HepG2 (cell line): Measurements from ENCODE around the gene ZFAND3. TPM values are rescaled to one million over a fixed set of nuclear protein-coding genes. Genes with fewer than 3 reads are reported as not detected.

Experiments
- ARNT2 ChIP-seq: sonication (generic); formaldehyde crosslinking; IDR thresholded peaks from 2 replicates; pipeline ENCODE4 v1.8.0; 2022; ENCODE audit warnings: mild to moderate bottlenecking, low read depth, missing genetic modification reagents, moderate library complexity
- BRCA1 ChIP-seq: sonication (generic); formaldehyde crosslinking; IDR thresholded peaks from 2 replicates; pipeline ENCODE4 v1.4.0; 2020; ENCODE audit warnings: missing genetic modification reagents
- CHD4 ChIP-seq: fragments of 200-600 bp; sonication (generic); IDR thresholded peaks from 2 replicates; pipeline ENCODE4 v1.7.0; 2017; ENCODE audit warnings: mild to moderate bottlenecking, low read length, borderline replicate concordance
- HMG20B ChIP-seq: conservative IDR thresholded peaks from 2 replicates; pipeline ENCODE4 v1.6.1; 2016; ENCODE audit warnings: missing genetic modification reagents, missing compliant biosample characterization
- HMGXB4 ChIP-seq, 2 experiments: sonication (generic) in 1 of 2; formaldehyde crosslinking in 1 of 2; IDR thresholded peaks; 2 replicates each; pipeline versions ENCODE4 v1.4.0 to v1.6.1; 2018 to 2020; ENCODE audit warnings: missing genetic modification reagents in 2 of 2, borderline replicate concordance in 1 of 2, low read depth in 1 of 2, mild to moderate bottlenecking in 1 of 2, missing biosample characterization in 1 of 2
- KDM1A ChIP-seq: IDR thresholded peaks from 2 replicates; pipeline ENCODE4 v1.6.1; 2016; ENCODE audit warnings: missing compliant biosample characterization
- KDM5A ChIP-seq: fragments of 200-600 bp; sonication (generic); IDR thresholded peaks from 2 replicates; pipeline ENCODE4 v1.7.0; 2018; ENCODE audit warnings: antibody characterized with exemption, mild to moderate bottlenecking, low read length, borderline replicate concordance
- KMT2B ChIP-seq: IDR thresholded peaks from 2 replicates; pipeline ENCODE4 v1.6.1; 2016; ENCODE audit warnings: missing genetic modification reagents, missing compliant biosample characterization
- RXRA ChIP-seq: sonication (generic); formaldehyde crosslinking; IDR thresholded peaks from 2 replicates; pipeline ENCODE4 v1.5.1; 2020; ENCODE audit warnings: missing genetic modification reagents
- SIX4 ChIP-seq: sonication (generic); formaldehyde crosslinking; IDR thresholded peaks from 2 replicates; pipeline ENCODE4 v1.4.0; 2020; ENCODE audit warnings: missing genetic modification reagents
- SNAPC2 ChIP-seq: sonication (generic); formaldehyde crosslinking; IDR thresholded peaks from 2 replicates; pipeline ENCODE4 v1.8.1; 2022; ENCODE audit warnings: mild to moderate bottlenecking, missing genetic modification reagents
- SRF ChIP-seq: IDR thresholded peaks from 2 replicates; pipeline ENCODE4 v1.6.1; 2011; ENCODE audit warnings: mild to moderate bottlenecking, low read depth, low read length, moderate library complexity
- ZNF101 ChIP-seq: sonication (generic); formaldehyde crosslinking; IDR thresholded peaks from 2 replicates; pipeline ENCODE4 v1.4.0; 2020; ENCODE audit warnings: mild to moderate bottlenecking, low read depth, missing genetic modification reagents, borderline replicate concordance
- ZNF720 ChIP-seq: sonication (generic); formaldehyde crosslinking; IDR thresholded peaks from 2 replicates; pipeline ENCODE4 v1.4.0; 2020; ENCODE audit warnings: missing genetic modification reagents
- polyA plus RNA-seq, 8 experiments: library from polyadenylated mRNA; depleted of rRNA in 3 of 8; stranded (reverse) in 7 of 8; unstranded in 1 of 8; fragments of >200 nt; fragmentation: Illumina TruSeq in 4 of 8; extraction: Trizol in 4 of 8; gene quantifications; 2 replicates each; pipeline versions ENCODE4 v1.2.1 to v1.2.3, GENCODE V29; 2011 to 2016; ENCODE audit warnings: low read depth in 4 of 8, missing spikeins in 1 of 8, mixed read lengths in 1 of 8; ENCODE audit not compliant: insufficient read depth in 1 of 8
- total RNA-seq, 5 experiments: library from RNA; depleted of rRNA; stranded (reverse); fragments of >200 nt; fragmentation: Illumina TruSeq; extraction: Trizol; gene quantifications; 2 replicates each; pipeline ENCODE4 v1.2.3, GENCODE V29; 2016; ENCODE audit warnings: low read depth in 1 of 5
- TF ChIP-seq, protein P1 (sequence below): IDR thresholded peaks from 2 replicates; pipeline ENCODE4 v1.6.1; 2016; ENCODE audit warnings: missing compliant biosample characterization, missing genetic modification reagents, borderline replicate concordance
- TF ChIP-seq, protein P2 (sequence below): IDR thresholded peaks from 2 replicates; pipeline ENCODE4 v1.6.1; 2016; ENCODE audit warnings: low read depth
- TF ChIP-seq, protein P3 (sequence below): sonication (generic); formaldehyde crosslinking; IDR thresholded peaks from 2 replicates; pipeline ENCODE4 v1.5.1; 2020; ENCODE audit warnings: mild to moderate bottlenecking, missing genetic modification reagents, moderate library complexity

ZFAND3 gene
- total and polyA plus RNA-seq, 2 of the 13 experiments (the other 11 are each of a cell fraction or from before 2014, with no cell fraction given): 16.4 to 17.1 TPM

DNA sequence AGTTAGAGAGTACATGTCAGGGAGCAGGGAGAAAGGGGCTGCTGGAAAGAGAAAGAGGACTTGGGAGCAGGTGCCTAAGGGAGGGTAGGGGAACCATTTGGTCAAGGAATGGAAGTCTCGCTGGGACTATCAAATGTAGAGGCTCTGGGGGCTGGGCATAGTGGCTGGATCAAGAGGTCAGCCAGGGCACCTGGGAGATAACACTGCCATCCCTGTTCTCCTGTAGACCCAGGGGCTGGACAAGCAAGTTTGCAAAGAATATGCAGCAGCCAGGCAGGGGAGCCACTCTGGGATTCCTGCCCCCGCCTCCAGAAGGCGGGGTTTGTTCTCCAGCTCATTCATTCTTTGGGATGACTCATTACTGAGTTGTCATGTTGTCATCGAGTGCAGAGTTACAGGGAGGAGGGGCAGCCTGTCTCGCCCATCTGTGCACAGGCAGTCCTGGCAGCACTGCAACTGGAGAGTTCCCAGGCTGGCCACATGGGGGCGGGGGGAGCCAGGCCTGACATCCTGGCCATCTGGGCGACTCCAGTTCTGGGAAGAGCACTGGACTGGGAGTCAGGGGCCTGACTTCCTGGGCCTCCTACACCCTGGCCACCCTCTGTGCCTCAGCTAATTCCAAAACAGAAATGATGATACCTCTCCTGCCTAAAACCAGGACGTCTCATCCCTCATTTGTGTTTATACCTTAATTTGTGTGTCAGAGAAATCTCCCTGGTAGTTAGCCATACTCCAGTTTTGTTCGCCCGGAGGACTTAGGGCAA, 28.2 kb upstream of the ZFAND3 start (continued):
- peak; percentile 79 to 95; a peak in 3 of 4 replicates for TF ChIP-seq HMGXB4 (CRISPR knock-in tag; IDR thresholded peaks at IDR 0.05; ENCODE audit: borderline replicate concordance in 1 of 2, low read depth in 1 of 2)
- TF ChIP-seq, protein P1, sequence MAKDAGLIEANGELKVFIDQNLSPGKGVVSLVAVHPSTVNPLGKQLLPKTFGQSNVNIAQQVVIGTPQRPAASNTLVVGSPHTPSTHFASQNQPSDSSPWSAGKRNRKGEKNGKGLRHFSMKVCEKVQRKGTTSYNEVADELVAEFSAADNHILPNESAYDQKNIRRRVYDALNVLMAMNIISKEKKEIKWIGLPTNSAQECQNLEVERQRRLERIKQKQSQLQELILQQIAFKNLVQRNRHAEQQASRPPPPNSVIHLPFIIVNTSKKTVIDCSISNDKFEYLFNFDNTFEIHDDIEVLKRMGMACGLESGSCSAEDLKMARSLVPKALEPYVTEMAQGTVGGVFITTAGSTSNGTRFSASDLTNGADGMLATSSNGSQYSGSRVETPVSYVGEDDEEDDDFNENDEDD (CRISPR knock-in tag): peak; percentile 32; the same call in 1 of the 2 replicates
- TF ChIP-seq BRCA1 (CRISPR knock-in tag): no peak
- no peak for TF ChIP-seq ZNF101 (CRISPR knock-in tag)
- peak; percentile 91 for TF ChIP-seq SIX4 (CRISPR knock-in tag)
- TF ChIP-seq ZNF720 (CRISPR knock-in tag): no peak
- no peak; the same call in 1 of the 2 replicates for TF ChIP-seq ARNT2 (CRISPR knock-in tag)
- TF ChIP-seq CHD4: 0 out of 2 replicates have a peak, but pooled peaks have one; percentile 34
- TF ChIP-seq, protein P2, sequence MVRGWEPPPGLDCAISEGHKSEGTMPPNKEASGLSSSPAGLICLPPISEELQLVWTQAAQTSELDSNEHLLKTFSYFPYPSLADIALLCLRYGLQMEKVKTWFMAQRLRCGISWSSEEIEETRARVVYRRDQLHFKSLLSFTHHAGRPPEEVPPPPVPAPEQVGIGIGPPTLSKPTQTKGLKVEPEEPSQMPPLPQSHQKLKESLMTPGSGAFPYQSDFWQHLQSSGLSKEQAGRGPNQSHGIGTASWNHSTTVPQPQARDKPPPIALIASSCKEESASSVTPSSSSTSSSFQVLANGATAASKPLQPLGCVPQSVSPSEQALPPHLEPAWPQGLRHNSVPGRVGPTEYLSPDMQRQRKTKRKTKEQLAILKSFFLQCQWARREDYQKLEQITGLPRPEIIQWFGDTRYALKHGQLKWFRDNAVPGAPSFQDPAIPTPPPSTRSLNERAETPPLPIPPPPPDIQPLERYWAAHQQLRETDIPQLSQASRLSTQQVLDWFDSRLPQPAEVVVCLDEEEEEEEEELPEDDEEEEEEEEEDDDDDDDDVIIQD (CRISPR knock-in tag): peak; percentile 98
- TF ChIP-seq HMG20B (CRISPR knock-in tag): no peak
- TF ChIP-seq, protein P3, sequence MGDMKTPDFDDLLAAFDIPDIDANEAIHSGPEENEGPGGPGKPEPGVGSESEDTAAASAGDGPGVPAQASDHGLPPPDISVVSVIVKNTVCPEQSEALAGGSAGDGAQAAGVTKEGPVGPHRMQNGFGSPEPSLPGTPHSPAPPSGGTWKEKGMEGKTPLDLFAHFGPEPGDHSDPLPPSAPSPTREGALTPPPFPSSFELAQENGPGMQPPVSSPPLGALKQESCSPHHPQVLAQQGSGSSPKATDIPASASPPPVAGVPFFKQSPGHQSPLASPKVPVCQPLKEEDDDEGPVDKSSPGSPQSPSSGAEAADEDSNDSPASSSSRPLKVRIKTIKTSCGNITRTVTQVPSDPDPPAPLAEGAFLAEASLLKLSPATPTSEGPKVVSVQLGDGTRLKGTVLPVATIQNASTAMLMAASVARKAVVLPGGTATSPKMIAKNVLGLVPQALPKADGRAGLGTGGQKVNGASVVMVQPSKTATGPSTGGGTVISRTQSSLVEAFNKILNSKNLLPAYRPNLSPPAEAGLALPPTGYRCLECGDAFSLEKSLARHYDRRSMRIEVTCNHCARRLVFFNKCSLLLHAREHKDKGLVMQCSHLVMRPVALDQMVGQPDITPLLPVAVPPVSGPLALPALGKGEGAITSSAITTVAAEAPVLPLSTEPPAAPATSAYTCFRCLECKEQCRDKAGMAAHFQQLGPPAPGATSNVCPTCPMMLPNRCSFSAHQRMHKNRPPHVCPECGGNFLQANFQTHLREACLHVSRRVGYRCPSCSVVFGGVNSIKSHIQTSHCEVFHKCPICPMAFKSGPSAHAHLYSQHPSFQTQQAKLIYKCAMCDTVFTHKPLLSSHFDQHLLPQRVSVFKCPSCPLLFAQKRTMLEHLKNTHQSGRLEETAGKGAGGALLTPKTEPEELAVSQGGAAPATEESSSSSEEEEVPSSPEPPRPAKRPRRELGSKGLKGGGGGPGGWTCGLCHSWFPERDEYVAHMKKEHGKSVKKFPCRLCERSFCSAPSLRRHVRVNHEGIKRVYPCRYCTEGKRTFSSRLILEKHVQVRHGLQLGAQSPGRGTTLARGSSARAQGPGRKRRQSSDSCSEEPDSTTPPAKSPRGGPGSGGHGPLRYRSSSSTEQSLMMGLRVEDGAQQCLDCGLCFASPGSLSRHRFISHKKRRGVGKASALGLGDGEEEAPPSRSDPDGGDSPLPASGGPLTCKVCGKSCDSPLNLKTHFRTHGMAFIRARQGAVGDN (CRISPR knock-in tag): peak; percentile 86
- TF ChIP-seq SNAPC2: 0 out of 2 replicates have a peak, but pooled peaks have one; percentile 60
- no peak for TF ChIP-seq KDM5A
- TF ChIP-seq KMT2B (CRISPR knock-in tag): peak; percentile 53; the same call in 1 of the 2 replicates
- TF ChIP-seq RXRA (CRISPR knock-in tag): peak; percentile 79
- no peak for TF ChIP-seq SRF
- TF ChIP-seq KDM1A (CRISPR knock-in tag): peak; percentile 74
